OCI-LY1 (cell line): ENCODE data around the gene THTPA.

Experiments used
- H2AFZ ChIP-seq: fragments of 200-600 bp; sonication (generic), shearing (Covaris generic); 2 replicates; pipeline ENCODE4 v1.6.0; 2014; ENCODE audit warnings: antibody characterized with exemption, mild to moderate bottlenecking, low read length
- H3F3A ChIP-seq: fragments of 200-600 bp; sonication (generic), shearing (Covaris generic); 2 replicates; pipeline ENCODE4 v1.6.0; 2014; ENCODE audit warnings: mild to moderate bottlenecking, antibody characterized with exemption, low read length, moderate library complexity; ENCODE audit not compliant: insufficient read depth
- H3K27ac ChIP-seq: fragments of 200-600 bp; sonication (generic); 2 replicates; pipeline ENCODE4 v1.5.1; 2014; ENCODE audit warnings: low read length, mixed run types, mild to moderate bottlenecking, low read depth; ENCODE audit not compliant: poor library complexity, severe bottlenecking
- H3K27me3 ChIP-seq: fragments of 200-600 bp; sonication (generic); 2 replicates; pipeline ENCODE4 v1.6.0; 2014; ENCODE audit warnings: antibody characterized with exemption, mild to moderate bottlenecking, low read length, moderate library complexity; ENCODE audit not compliant: insufficient read depth
- H3K36me3 ChIP-seq: fragments of 200-600 bp; sonication (generic); 2 replicates; pipeline ENCODE4 v1.6.1; 2014; ENCODE audit warnings: mild to moderate bottlenecking, antibody characterized with exemption, low read length, moderate library complexity, mixed read lengths; ENCODE audit not compliant: insufficient read depth
- H3K4me1 ChIP-seq: fragments of 200-600 bp; sonication (generic); 2 replicates; pipeline ENCODE4 v1.5.1; 2014; ENCODE audit warnings: mild to moderate bottlenecking, low read length, moderate library complexity; ENCODE audit not compliant: insufficient read depth, severe bottlenecking
- H3K4me2 ChIP-seq: fragments of 200-600 bp; sonication (generic), shearing (Covaris generic); 2 replicates; pipeline ENCODE4 v1.6.1; 2014; ENCODE audit warnings: low read length
- H3K4me3 ChIP-seq: fragments of 200-600 bp; sonication (generic); 2 replicates; pipeline ENCODE4 v1.5.1; 2014; ENCODE audit warnings: low read length, low read depth, mild to moderate bottlenecking, mixed read lengths; ENCODE audit not compliant: poor library complexity, severe bottlenecking
- H3K79me2 ChIP-seq: fragments of 200-600 bp; shearing (Covaris generic); 2 replicates; pipeline ENCODE4 v1.6.1; 2016; ENCODE audit warnings: mixed run types, low read length, mixed read lengths; ENCODE audit not compliant: insufficient read depth
- H3K9ac ChIP-seq: fragments of 200-600 bp; sonication (generic), shearing (Covaris generic); 2 replicates; pipeline ENCODE4 v1.6.1; 2014; ENCODE audit warnings: mild to moderate bottlenecking, low read length, mixed read lengths
- H3K9me2 ChIP-seq: fragments of 200-600 bp; sonication (generic), shearing (Covaris generic); 2 replicates; pipeline ENCODE4 v1.6.1; 2014; ENCODE audit warnings: low read depth, mild to moderate bottlenecking, low read length, mixed read lengths
- H3K9me3 ChIP-seq: fragments of 200-600 bp; shearing (Covaris generic); 2 replicates; pipeline ENCODE4 v1.6.1; 2014; ENCODE audit warnings: low read length, mixed read lengths
- H4K20me1 ChIP-seq: fragments of 200-600 bp; sonication (generic), shearing (Covaris generic); 2 replicates; pipeline ENCODE4 v1.6.0; 2016; ENCODE audit warnings: mild to moderate bottlenecking, low read length; ENCODE audit not compliant: insufficient read depth
- CTCF ChIP-seq: fragments of 200-600 bp; sonication (generic), shearing (Covaris generic); IDR thresholded peaks from 2 replicates; pipeline ENCODE4 v1.5.1; 2017; ENCODE audit warnings: mild to moderate bottlenecking, antibody characterized with exemption, low read length, moderate library complexity, mixed read lengths
- EZH2 ChIP-seq: fragments of 200-600 bp; sonication (generic), shearing (Covaris generic); IDR thresholded peaks from 2 replicates; pipeline ENCODE4 v1.8.0; 2017; ENCODE audit warnings: borderline replicate concordance, mixed run types, mild to moderate bottlenecking, antibody characterized with exemption, low read length, moderate library complexity, mixed read lengths

Gene THTPA

GRCh38 chr14:23604148-23604547 is 48.1 kb downstream of the THTPA start:
- H3K36me3 ChIP-seq = no peaks in the 10 kb centered on the region
- H3K9me3 ChIP-seq = no peaks in the 10 kb centered on the region
- no peak overlapping the region for H2AFZ ChIP-seq
- no peaks in the 10 kb centered on the region for H3K79me2 ChIP-seq
- no peak for TF ChIP-seq CTCF
- no peaks in the 10 kb centered on the region for H3K27me3 ChIP-seq
- H4K20me1 ChIP-seq = no peaks in the 10 kb centered on the region
- no peak overlapping the region for H3K27ac ChIP-seq
- H3K9me2 ChIP-seq = no peaks in the 10 kb centered on the region
- no peak overlapping the region for H3K4me2 ChIP-seq
- no peaks in the 10 kb centered on the region for H3K4me1 ChIP-seq
- H3K9ac ChIP-seq = no peak overlapping the region
- no peaks in the 10 kb centered on the region for H3F3A ChIP-seq
- no peak overlapping the region for H3K4me3 ChIP-seq

GRCh38 chr14:23604675-23605170 is 48.7 kb downstream of the THTPA start:
- no peaks in the 10 kb centered on the region for H3K9me2 ChIP-seq
- no peaks in the 10 kb centered on the region for H3K4me1 ChIP-seq
- H3F3A ChIP-seq = no peaks in the 10 kb centered on the region
- no peaks in the 10 kb centered on the region for H3K9me3 ChIP-seq
- no peak overlapping the region for H3K4me2 ChIP-seq
- H2AFZ ChIP-seq = no peak overlapping the region
- no peaks in the 10 kb centered on the region for H3K79me2 ChIP-seq
- H3K27ac ChIP-seq = no peak overlapping the region
- H4K20me1 ChIP-seq = no peaks in the 10 kb centered on the region
- H3K4me3 ChIP-seq = no peak overlapping the region
- H3K36me3 ChIP-seq = no peaks in the 10 kb centered on the region
- H3K27me3 ChIP-seq = peaks cover under 1% of the 10 kb centered on the region; the same call in 1 of the 2 replicates
- TF ChIP-seq EZH2 (no peak), CTCF (no peak)
- no peak overlapping the region for H3K9ac ChIP-seq

GRCh38 chr14:23605931-23606585 is 50.0 kb downstream of the THTPA start:
- Histone ChIP-seq H3K9ac (no peak overlapping the region), H3K9me3 (no peaks in the 10 kb centered on the region), H3K27ac (no peak overlapping the region), H3K4me2 (no peak overlapping the region), H3K4me1 (no peaks in the 10 kb centered on the region), H3K4me3 (no peak overlapping the region), H3K27me3 (peaks cover 5% of the 10 kb centered on the region; the same call in 1 of the 2 replicates), H3F3A (no peaks in the 10 kb centered on the region), H3K79me2 (no peaks in the 10 kb centered on the region), H2AFZ (no peak overlapping the region), H4K20me1 (no peaks in the 10 kb centered on the region), H3K36me3 (no peaks in the 10 kb centered on the region), H3K9me2 (no peaks in the 10 kb centered on the region)
- no peak for TF ChIP-seq CTCF
- TF ChIP-seq EZH2 = no peak
